Spleen (tissue), 11 donors: ENCODE measurements around the gene COL25A1. TPM values are rescaled to one million over a fixed set of nuclear protein-coding genes. Genes with fewer than 3 reads are reported as not detected.

Source experiments
- DNase-seq: peaks from one replicate; pipeline ENCODE4 v3.0.0-alpha.2; 2020
- H3K27ac ChIP-seq, 8 donors: fragments of 200-600 bp; sonication (generic) in 7 of 8; 1 replicate in 4 of 8; 2 replicates in 4 of 8; pipeline versions ENCODE4 v1.5.0 to v1.8.0; 2016 to 2021; ENCODE audit warnings: inconsistent platforms in 4 of 8, mild to moderate bottlenecking in 4 of 8, moderate library complexity in 1 of 8
- H3K27me3 ChIP-seq, 7 donors: fragments of 200-600 bp; sonication (generic) in 6 of 7; replicated peaks in 1 of 7; 1 replicate in 4 of 7; 2 replicates in 3 of 7; pipeline versions ENCODE4 v1.5.0 to v1.8.0; 2016 to 2021; ENCODE audit warnings: inconsistent platforms in 3 of 7, mild to moderate bottlenecking in 1 of 7
- H3K36me3 ChIP-seq, 6 donors: fragments of 200-600 bp; sonication (generic) in 5 of 6; 1 replicate in 4 of 6; 2 replicates in 2 of 6; pipeline versions ENCODE4 v1.5.0 to v1.8.0; 2016 to 2021; ENCODE audit warnings: inconsistent platforms in 2 of 6
- H3K4me1 ChIP-seq, 6 donors: fragments of 200-600 bp; sonication (generic) in 5 of 6; 1 replicate in 3 of 6; 2 replicates in 3 of 6; pipeline versions ENCODE4 v1.5.0 to v1.8.0; 2016 to 2021; ENCODE audit warnings: inconsistent platforms in 3 of 6
- H3K4me3 ChIP-seq, 8 donors: fragments of 200-600 bp; sonication (generic) in 7 of 8; 1 replicate in 4 of 8; 2 replicates in 4 of 8; pipeline versions ENCODE4 v1.5.0 to v1.8.0; 2016 to 2021; ENCODE audit warnings: inconsistent platforms in 4 of 8, mild to moderate bottlenecking in 4 of 8, moderate library complexity in 2 of 8
- H3K9me3 ChIP-seq, 8 donors: fragments of 200-600 bp; sonication (generic) in 7 of 8; 1 replicate in 4 of 8; 2 replicates in 4 of 8; pipeline versions ENCODE4 v1.5.0 to v1.8.0; 2016 to 2021; ENCODE audit warnings: inconsistent platforms in 4 of 8
- CTCF ChIP-seq, 11 experiments: fragments of 200-600 bp in 7 of 11; fragments of 450-650 bp in 4 of 11; sonication (generic) in 4 of 11; IDR thresholded peaks in 8 of 11; conservative IDR thresholded peaks in 3 of 11; 1 replicate in 7 of 11; 2 replicates in 4 of 11; pipeline versions ENCODE4 v1.4.0 to v1.8.0; 2016 to 2021; ENCODE audit warnings: antibody characterized with exemption in 11 of 11, inconsistent platforms in 4 of 11, mild to moderate bottlenecking in 1 of 11
- POLR2A ChIP-seq, 3 donors: fragments of 450-650 bp; IDR thresholded peaks; one replicate each; pipeline ENCODE4 v1.5.1; 2017; ENCODE audit warnings: antibody characterized with exemption in 3 of 3, mild to moderate bottlenecking in 1 of 3
- POLR2AphosphoS5 ChIP-seq, 3 donors: sonication (generic); formaldehyde crosslinking; IDR thresholded peaks; one replicate each; pipeline ENCODE4 v1.5.1; 2017; ENCODE audit warnings: antibody characterized with exemption in 3 of 3
- WGBS, 5 donors: extraction: QIAGEN DNeasy Blood & Tissue Kit in 3 of 5; methylation state at CpG; one replicate each; pipeline versions ENCODE4 v1.1.5 to v1.1.7; 2013 to 2018; 5-methylcytosine and 5-hydroxymethylcytosine counted together
- intact Hi-C: fragments of 100-400 bp; cut with DNase I; formaldehyde crosslinking; loops from one replicate; pipeline ENCODE4 v1.15.0; 2023; ENCODE audit warnings: low total_unique reads
- polyA plus RNA-seq, 3 donors: library from polyadenylated mRNA; stranded (reverse); fragments of 200-250 nt; gene quantifications; one replicate each; pipeline ENCODE4 v1.2.1, GENCODE V29; 2013
- total RNA-seq, 7 donors: library from RNA; depleted of rRNA in 3 of 7; stranded (reverse); fragments of >200 nt in 3 of 7; fragmentation: NEBNext Ultra II Directional in 4 of 7; extraction: Animal tissue kit (Norgen Biotek cat#: 25700) in 4 of 7; gene quantifications; one replicate each; pipeline versions ENCODE4 v1.1.0 to v1.2.1, GENCODE V29; 2016 to 2021
- donor health status: healthy with polysubstance abuse.
- donor health status: DM: no; HTN: no; CAD: no; lungs with moderate emphysema.
- donor health status: DM: no; HTN: no; CAD: no.
- donor health status: Bipolar disorder and iron deficiency.
- donor health status: healthy.
- donor health status: DM: no; HTN: no; CAD: no.
- donor health status: DM: yes; HTN: yes; CAD: no.

COL25A1 gene
- total and polyA plus RNA-seq, 10 donors: 0.06 to 1.9 (median 0.57) TPM; not detected in 1

- 67 to 86% (median 78%) methylated on average over 6 of the region's 6 CpGs for WGBS, 5 donors
- no peaks in the 10 kb centered on the region for H3K4me1 ChIP-seq
- no peak for DNase-seq
- no peaks in the 10 kb centered on the region for H3K36me3 ChIP-seq
- intact Hi-C loops: no loop called here
- no peak overlapping the region for H3K4me3 ChIP-seq
- TF ChIP-seq POLR2AphosphoS5 (IDR thresholded peaks at IDR 0.05) (no peak), POLR2A (IDR thresholded peaks at IDR 0.05) (no peak), CTCF (IDR thresholded peaks at IDR 0.05 in 8 of 11, conservative IDR thresholded peaks at IDR 0.05 in 3 of 11) (no peak)
- no peaks in the 10 kb centered on the region for H3K27me3 ChIP-seq
- H3K9me3 ChIP-seq: no peaks in the 10 kb centered on the region
- H3K27ac ChIP-seq: no peak overlapping the region
Observed at GRCh38 chr4:109209647-109210046, 92.8 kb downstream of the COL25A1 start.

GRCh38 chr4:109207898-109208297, 94.6 kb downstream of the COL25A1 start:
- Histone ChIP-seq H3K36me3 (no peaks in the 10 kb centered on the region), H3K27ac (no peak overlapping the region), H3K4me1 (no peaks in the 10 kb centered on the region), H3K4me3 (no peak overlapping the region), H3K9me3 (no peaks in the 10 kb centered on the region), H3K27me3 (no peaks in the 10 kb centered on the region)
- no peak for DNase-seq
- TF ChIP-seq POLR2A (IDR thresholded peaks at IDR 0.05) (no peak), CTCF (IDR thresholded peaks at IDR 0.05 in 8 of 11, conservative IDR thresholded peaks at IDR 0.05 in 3 of 11) (no peak)
- intact Hi-C loops: no loop called here
- 86 to 95% (median 91%) methylated on average over 4 of the region's 4 CpGs for WGBS, 5 donors

GRCh38 chr4:109207061-109207460, 95.4 kb downstream of the COL25A1 start:
- no peaks in the 10 kb centered on the region for H3K4me1 ChIP-seq
- DNase-seq: no peak

GRCh38 chr4:109206620-109207019, 95.8 kb downstream of the COL25A1 start:
- intact Hi-C loops: no loop called here

More at GRCh38 chr4:109207061-109207460, 95.4 kb downstream of the COL25A1 start:
- intact Hi-C loops: no loop called here
- Histone ChIP-seq H3K4me3 (no peak overlapping the region), H3K27me3 (no peaks in the 10 kb centered on the region), H3K9me3 (no peaks in the 10 kb centered on the region), H3K36me3 (no peaks in the 10 kb centered on the region), H3K27ac (no peak overlapping the region)
- TF ChIP-seq POLR2A (IDR thresholded peaks at IDR 0.05): no peak
- TF ChIP-seq CTCF (IDR thresholded peaks at IDR 0.05 in 8 of 11, conservative IDR thresholded peaks at IDR 0.05 in 3 of 11): no peak
- no peak for TF ChIP-seq POLR2AphosphoS5 (IDR thresholded peaks at IDR 0.05)
- WGBS, 5 donors: 72 to 100% (median 91%) methylated on average over 1 of the region's 1 CpG

More at GRCh38 chr4:109206620-109207019, 95.8 kb downstream of the COL25A1 start:
- no peaks in the 10 kb centered on the region for H3K36me3 ChIP-seq
- 76 to 84% (median 76%) methylated on average over 4 of the region's 4 CpGs for WGBS, 5 donors
- H3K9me3 ChIP-seq: no peaks in the 10 kb centered on the region
- H3K27ac ChIP-seq: no peak overlapping the region
- no peak overlapping the region for H3K4me3 ChIP-seq
- H3K4me1 ChIP-seq: no peaks in the 10 kb centered on the region
- no peak for DNase-seq
- no peaks in the 10 kb centered on the region for H3K27me3 ChIP-seq
- no peak for TF ChIP-seq POLR2A (IDR thresholded peaks at IDR 0.05)
- TF ChIP-seq CTCF (IDR thresholded peaks at IDR 0.05 in 8 of 11, conservative IDR thresholded peaks at IDR 0.05 in 3 of 11): no peak
